Rectal smooth muscle tissue (tissue), 1 donor: ENCODE data around the gene CSTF3.
"Not testable (repeated sequence)": the region's sequence is repeated elsewhere in the genome, so short reads cannot be mapped to it uniquely, and the experiment has no call there.

Experiments used
- H3K27ac ChIP-seq: one replicate; pipeline ENCODE4 v1.7.0; 2013; ENCODE audit warnings: low read depth, low read length, inconsistent platforms
- H3K27me3 ChIP-seq: one replicate; pipeline ENCODE4 v1.7.0; 2013; ENCODE audit warnings: low read length; ENCODE audit not compliant: control insufficient read depth, insufficient read depth
- H3K36me3 ChIP-seq: one replicate; pipeline ENCODE4 v1.7.0; 2013; ENCODE audit warnings: low read length; ENCODE audit not compliant: control insufficient read depth, insufficient read depth
- H3K4me1 ChIP-seq: one replicate; pipeline ENCODE4 v1.7.0; 2013; ENCODE audit warnings: low read length; ENCODE audit not compliant: control insufficient read depth, insufficient read depth
- H3K4me3 ChIP-seq: one replicate; pipeline ENCODE4 v1.7.0; 2013; ENCODE audit warnings: low read length
- H3K9ac ChIP-seq: one replicate; pipeline ENCODE4 v1.7.0; 2013; ENCODE audit warnings: low read length

Gene CSTF3

GRCh38 chr11:33157103-33158027 lies 3.9 kb downstream of the CSTF3 start:
- Histone ChIP-seq H3K27me3 (no peaks in the 10 kb centered on the region), H3K36me3 (no peaks in the 10 kb centered on the region), H3K9ac (no peak overlapping the region), H3K27ac (no peak overlapping the region), H3K4me3 (no peak overlapping the region), H3K4me1 (peaks cover 8% of the 10 kb centered on the region)

- Histone ChIP-seq H3K4me3 (no peak overlapping the region), H3K9ac (no peak overlapping the region), H3K27me3 (no peaks in the 10 kb centered on the region), H3K27ac (no peak overlapping the region), H3K36me3 (no peaks in the 10 kb centered on the region), H3K4me1 (peaks cover 2% of the 10 kb centered on the region)
These were observed 9.9 kb downstream of the CSTF3 start for GRCh38 chr11:33151399-33151798.

GRCh38 chr11:33147559-33147958 lies 13.7 kb downstream of the CSTF3 start:
- Histone ChIP-seq H3K4me3 (no peak overlapping the region), H3K36me3 (no peaks in the 10 kb centered on the region), H3K27me3 (no peaks in the 10 kb centered on the region), H3K27ac (no peak overlapping the region), H3K4me1 (no peaks in the 10 kb centered on the region), H3K9ac (no peak overlapping the region)

GRCh38 chr11:33135768-33136443 lies 25.4 kb downstream of the CSTF3 start:
- no peak overlapping the region for H3K27ac ChIP-seq
- no peaks in the 10 kb centered on the region for H3K4me1 ChIP-seq
- H3K36me3 ChIP-seq, result no peaks in the 10 kb centered on the region
- no peak overlapping the region for H3K4me3 ChIP-seq
- no peak overlapping the region for H3K9ac ChIP-seq
- H3K27me3 ChIP-seq, result no peaks in the 10 kb centered on the region

GRCh38 chr11:33135216-33135615 lies 26.1 kb downstream of the CSTF3 start:
- Histone ChIP-seq H3K9ac (no peak overlapping the region), H3K27me3 (no peaks in the 10 kb centered on the region), H3K4me3 (no peak overlapping the region), H3K4me1 (no peaks in the 10 kb centered on the region), H3K27ac (no peak overlapping the region), H3K36me3 (no peaks in the 10 kb centered on the region)

GRCh38 chr11:33134276-33134675 lies 27.0 kb downstream of the CSTF3 start:
- Histone ChIP-seq H3K27me3 (no peaks in the 10 kb centered on the region), H3K4me3 (no peak overlapping the region), H3K36me3 (no peaks in the 10 kb centered on the region), H3K9ac (no peak overlapping the region), H3K27ac (no peak overlapping the region), H3K4me1 (no peaks in the 10 kb centered on the region)

GRCh38 chr11:33133761-33134160 lies 27.5 kb downstream of the CSTF3 start:
- H3K4me3 ChIP-seq, result no peak overlapping the region
- no peaks in the 10 kb centered on the region for H3K36me3 ChIP-seq
- no peak overlapping the region for H3K9ac ChIP-seq
- H3K27ac ChIP-seq, result no peak overlapping the region
- H3K4me1 ChIP-seq, result no peaks in the 10 kb centered on the region
- no peaks in the 10 kb centered on the region for H3K27me3 ChIP-seq

- H3K4me1 ChIP-seq, result no peaks in the 10 kb centered on the region
- no peak overlapping the region for H3K9ac ChIP-seq
- no peak overlapping the region for H3K27ac ChIP-seq
- no peaks in the 10 kb centered on the region for H3K36me3 ChIP-seq
- H3K4me3 ChIP-seq, result no peak overlapping the region
- H3K27me3 ChIP-seq, result no peaks in the 10 kb centered on the region
These were observed 28.8 kb downstream of the CSTF3 start for GRCh38 chr11:33132510-33132909.

- H3K9ac ChIP-seq, result no peak overlapping the region
- H3K4me1 ChIP-seq, result no peaks in the 10 kb centered on the region
- no peaks in the 10 kb centered on the region for H3K36me3 ChIP-seq
- H3K27ac ChIP-seq, result no peak overlapping the region
- no peaks in the 10 kb centered on the region for H3K27me3 ChIP-seq
- H3K4me3 ChIP-seq, result no peak overlapping the region
These were observed 32.5 kb downstream of the CSTF3 start for GRCh38 chr11:33128739-33129138.

GRCh38 chr11:33125611-33126010 lies 35.7 kb downstream of the CSTF3 start:
- no peaks in the 10 kb centered on the region for H3K4me1 ChIP-seq
- H3K36me3 ChIP-seq, result no peaks in the 10 kb centered on the region
- no peaks in the 10 kb centered on the region for H3K27me3 ChIP-seq
- H3K27ac ChIP-seq, result no peak overlapping the region
- H3K4me3 ChIP-seq, result no peak overlapping the region
- H3K9ac ChIP-seq, result no peak overlapping the region

- Histone ChIP-seq H3K9ac (no peak overlapping the region), H3K4me3 (no peak overlapping the region), H3K36me3 (no peaks in the 10 kb centered on the region), H3K27ac (no peak overlapping the region), H3K4me1 (no peaks in the 10 kb centered on the region), H3K27me3 (no peaks in the 10 kb centered on the region)
These were observed 36.3 kb downstream of the CSTF3 start for GRCh38 chr11:33125025-33125424.

GRCh38 chr11:33122696-33123095 lies 38.6 kb downstream of the CSTF3 start:
- H3K27ac ChIP-seq, H3K9ac ChIP-seq, H3K4me1 ChIP-seq, H3K27me3 ChIP-seq, H3K36me3 ChIP-seq, H3K4me3 ChIP-seq: not testable (repeated sequence)

GRCh38 chr11:33116535-33116934 lies 44.7 kb downstream of the CSTF3 start:
- Histone ChIP-seq H3K36me3 (no peaks in the 10 kb centered on the region), H3K4me3 (no peak overlapping the region), H3K4me1 (no peaks in the 10 kb centered on the region), H3K27ac (no peak overlapping the region), H3K27me3 (no peaks in the 10 kb centered on the region), H3K9ac (no peak overlapping the region)
